NCI-H774 (cell line): ENCODE data around the gene CELSR3.

ENCODE experiments used
- DNase-seq: peaks from one replicate; lab custom pipeline; 2025; lab: John Stamatoyannopoulos, UW

Gene CELSR3, protein sequence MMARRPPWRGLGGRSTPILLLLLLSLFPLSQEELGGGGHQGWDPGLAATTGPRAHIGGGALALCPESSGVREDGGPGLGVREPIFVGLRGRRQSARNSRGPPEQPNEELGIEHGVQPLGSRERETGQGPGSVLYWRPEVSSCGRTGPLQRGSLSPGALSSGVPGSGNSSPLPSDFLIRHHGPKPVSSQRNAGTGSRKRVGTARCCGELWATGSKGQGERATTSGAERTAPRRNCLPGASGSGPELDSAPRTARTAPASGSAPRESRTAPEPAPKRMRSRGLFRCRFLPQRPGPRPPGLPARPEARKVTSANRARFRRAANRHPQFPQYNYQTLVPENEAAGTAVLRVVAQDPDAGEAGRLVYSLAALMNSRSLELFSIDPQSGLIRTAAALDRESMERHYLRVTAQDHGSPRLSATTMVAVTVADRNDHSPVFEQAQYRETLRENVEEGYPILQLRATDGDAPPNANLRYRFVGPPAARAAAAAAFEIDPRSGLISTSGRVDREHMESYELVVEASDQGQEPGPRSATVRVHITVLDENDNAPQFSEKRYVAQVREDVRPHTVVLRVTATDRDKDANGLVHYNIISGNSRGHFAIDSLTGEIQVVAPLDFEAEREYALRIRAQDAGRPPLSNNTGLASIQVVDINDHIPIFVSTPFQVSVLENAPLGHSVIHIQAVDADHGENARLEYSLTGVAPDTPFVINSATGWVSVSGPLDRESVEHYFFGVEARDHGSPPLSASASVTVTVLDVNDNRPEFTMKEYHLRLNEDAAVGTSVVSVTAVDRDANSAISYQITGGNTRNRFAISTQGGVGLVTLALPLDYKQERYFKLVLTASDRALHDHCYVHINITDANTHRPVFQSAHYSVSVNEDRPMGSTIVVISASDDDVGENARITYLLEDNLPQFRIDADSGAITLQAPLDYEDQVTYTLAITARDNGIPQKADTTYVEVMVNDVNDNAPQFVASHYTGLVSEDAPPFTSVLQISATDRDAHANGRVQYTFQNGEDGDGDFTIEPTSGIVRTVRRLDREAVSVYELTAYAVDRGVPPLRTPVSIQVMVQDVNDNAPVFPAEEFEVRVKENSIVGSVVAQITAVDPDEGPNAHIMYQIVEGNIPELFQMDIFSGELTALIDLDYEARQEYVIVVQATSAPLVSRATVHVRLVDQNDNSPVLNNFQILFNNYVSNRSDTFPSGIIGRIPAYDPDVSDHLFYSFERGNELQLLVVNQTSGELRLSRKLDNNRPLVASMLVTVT (N-terminal part only)

DNA sequence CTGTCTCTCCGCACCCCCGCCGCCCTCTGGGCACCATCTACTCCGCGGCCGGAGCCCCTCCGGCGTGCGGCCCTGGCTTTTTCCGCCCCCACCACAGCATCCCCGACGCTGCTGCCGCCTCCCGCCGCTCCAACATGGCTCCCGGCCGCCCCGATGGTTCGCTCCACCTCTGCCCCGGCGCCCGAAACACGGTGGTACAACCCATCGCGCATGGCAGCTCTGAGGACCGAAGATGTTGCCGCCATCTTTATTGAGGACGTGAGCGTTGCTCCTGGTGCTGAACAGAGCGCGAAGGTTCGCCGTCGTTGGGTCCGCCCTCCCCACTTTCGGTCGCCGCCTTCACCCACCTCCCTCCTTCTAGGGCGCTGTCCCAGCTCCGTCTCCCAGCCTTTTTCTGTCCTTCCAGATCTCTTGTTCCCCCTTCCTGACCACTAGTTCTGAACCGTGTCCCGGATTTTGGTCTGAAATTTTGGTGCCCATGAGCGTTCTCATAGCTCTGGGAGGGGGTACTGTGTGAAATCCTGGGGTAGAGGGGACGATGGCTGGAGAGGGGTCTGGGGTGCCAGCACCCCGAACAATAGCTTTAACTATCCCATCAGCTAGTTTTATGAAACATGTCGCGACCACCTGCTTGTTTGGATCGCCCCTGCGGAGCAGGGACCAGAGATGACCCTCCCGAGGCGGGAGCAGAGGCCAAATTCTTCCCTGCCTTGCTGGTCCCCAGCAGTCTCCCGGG, at the start of gene CELSR3:
Gene CELSR3 (minus strand): TSS at position 134 of the 736 bp plus-strand sequence. CDS start 252 bp downstream, outside the sequence.
- DNase-seq = peak; percentile 70

DNA sequence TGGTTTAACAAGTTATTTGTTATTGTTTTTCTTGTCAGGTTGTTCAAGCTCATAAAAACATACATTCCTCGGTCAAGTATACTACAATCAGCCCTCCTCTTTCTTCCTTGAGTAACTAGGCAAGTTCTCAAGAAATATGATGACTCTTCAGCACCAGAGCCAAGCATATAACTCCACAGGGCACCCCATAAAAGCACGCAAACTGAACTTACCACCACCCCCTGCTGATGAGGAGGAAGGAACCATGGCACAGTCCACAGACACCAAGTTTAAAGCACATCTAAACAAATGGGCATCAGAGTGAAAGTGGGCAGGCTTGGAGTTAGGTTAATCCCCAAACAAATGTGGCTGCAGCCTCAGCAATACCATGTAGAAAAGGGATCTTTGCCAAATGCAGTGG, 49.0 kb upstream of the CELSR3 start:
- DNase-seq = no peak

DNA sequence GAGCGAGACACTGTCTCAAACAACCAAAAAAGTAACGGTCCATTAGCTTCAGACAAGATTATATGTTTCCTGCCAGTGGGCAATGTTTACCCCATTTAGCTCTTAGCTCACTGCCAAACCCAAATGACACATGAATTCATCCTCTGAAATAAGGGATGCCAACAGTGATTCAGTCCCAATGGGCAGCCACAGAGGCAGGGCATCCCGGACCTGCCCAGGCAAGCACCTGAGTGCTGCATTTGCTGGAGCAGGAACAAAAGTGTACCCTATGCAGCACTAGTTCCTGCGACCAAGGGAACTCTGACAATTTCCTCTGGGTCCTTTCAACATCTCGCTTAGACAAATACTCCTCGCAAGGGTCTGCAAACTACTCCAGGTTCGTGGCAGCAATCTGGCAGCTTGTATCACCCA, 46.4 kb upstream of the CELSR3 start:
- DNase-seq = no peak

DNA sequence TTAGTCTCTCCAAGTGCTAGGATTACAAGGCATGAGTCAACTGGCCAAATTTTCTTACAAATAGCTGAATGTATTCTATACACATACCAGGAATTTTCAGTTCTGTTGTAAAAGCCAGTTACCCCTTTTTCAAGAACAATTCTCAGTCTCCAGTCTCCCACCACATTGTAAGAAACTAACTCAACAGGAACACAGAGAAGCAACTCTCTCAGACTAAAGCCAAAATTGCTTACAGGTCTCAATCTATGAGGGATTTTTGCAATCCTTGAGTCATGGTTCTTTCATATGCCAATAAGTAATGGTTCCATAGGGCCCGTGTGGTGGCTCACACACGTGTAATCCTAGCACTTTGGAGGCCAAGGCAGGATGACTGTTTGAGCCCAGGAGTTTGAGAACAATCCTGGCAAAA, 45.8 kb upstream of the CELSR3 start:
- DNase-seq = no peak

DNA sequence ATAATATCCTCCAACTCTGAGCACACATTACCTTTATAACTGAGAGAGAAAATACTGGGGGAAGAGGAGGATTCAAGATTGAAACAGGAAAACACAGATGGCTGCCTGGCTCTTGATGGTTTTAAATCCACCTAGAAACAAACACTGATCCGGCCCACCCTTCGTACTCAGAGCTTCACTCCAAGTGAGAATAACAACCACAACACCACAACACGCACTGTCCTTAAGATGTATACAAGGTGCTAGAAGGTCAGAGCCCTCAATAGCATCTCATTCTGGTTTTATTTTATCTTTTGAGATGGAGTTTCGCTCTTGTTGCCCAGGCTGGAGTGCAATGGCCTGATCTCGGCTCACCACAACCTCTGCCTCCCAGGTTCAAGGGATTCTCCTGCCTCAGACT, 44.5 kb upstream of the CELSR3 start:
- no peak for DNase-seq

DNA sequence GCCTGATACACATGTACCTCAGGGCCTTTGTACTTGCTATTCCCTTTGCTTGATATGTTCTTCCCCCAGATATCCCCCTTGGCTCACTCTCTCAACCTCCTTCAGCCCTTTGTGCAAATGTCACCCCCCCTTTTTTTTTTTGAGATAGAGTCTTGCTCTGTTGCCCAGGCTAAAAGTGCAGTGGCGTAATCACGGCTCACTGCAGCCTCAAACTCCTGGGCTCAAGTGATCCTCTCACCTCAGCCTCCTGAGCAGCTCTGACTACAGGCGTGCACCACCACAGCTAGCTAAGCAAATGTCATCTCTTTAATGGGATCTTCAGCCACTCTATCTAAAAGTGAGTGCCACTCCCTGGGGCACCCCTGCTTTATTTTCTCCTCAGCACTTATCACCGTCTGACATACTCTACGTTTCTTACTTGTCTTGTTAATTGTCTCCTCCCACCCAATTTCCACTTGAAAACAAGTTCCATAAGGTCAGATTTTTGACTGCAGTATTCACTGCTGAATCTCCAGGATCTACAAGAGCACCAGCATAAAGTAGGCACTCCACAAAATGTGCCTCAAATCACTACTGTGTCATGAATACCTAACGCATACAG, 39.7 kb upstream of the CELSR3 start:
- DNase-seq = no peak

DNA sequence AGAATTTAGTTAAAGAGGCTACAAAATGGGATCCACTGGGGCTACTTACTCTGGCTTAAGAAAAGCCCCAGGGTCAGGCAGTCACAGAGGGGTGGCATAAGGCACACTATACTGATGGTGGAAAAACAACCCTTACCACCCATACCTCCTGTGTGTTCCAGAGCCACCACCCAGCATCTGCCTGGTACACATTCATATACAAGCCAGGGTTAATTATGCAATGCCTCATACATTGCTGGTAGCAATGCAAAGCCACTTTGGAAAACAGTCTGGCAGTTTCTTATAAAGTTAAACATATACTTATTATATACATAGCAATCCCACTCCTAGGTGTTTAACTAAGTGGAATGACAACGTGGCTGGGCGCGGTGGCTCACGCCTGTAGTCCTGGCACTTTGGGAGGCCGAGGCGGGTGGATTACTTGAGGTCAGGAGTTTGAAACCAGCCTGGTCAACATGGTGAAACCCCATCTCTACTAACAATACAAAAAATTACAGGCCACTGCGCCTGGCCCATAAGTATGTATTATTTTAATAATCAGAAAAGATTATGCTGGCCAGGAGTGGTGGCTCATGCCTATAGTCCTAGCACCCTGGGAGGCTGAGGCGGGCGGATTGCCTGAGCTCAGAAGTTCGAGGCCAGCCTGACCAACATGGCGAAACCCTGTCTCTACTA, 38.2 kb upstream of the CELSR3 start:
- no peak for DNase-seq

DNA sequence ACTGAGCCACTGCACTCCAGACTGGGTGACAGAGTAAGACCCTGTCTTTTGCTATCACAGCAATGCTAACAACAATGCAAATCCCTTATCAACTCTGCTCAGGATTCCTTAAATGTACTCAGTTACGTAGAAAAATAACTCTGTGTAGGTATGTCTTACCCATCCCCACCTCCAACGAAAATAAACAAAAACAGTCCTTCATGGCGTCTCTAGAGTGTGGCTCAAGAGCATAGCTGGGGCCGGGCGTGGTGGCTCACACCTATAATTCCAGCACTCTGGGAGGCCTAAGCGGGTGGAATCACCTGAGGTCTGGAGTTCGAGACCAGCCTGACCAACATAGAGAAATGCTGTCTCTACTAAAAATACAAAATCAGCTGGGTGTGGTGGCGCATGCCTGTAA, 36.2 kb upstream of the CELSR3 start:
- no peak for DNase-seq

DNA sequence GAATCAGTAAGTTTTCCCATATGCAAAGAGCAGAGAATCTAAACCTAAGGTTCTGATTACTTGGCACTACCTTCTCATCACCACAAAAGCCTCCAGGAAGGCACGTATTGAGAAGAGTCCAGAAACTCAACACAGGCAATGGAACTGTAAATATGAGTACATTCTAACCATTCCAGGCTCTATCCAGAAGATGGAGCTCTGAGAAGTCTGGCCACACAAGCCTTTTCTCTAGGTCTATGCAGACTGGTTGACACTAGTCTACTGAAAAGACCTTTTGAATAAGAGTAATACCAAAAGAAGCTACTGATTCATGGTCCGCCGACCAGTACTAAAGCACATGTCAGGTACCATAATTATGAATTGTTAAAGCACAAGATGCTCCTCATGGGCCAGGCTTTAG, 35.3 kb upstream of the CELSR3 start:
- no peak for DNase-seq

DNA sequence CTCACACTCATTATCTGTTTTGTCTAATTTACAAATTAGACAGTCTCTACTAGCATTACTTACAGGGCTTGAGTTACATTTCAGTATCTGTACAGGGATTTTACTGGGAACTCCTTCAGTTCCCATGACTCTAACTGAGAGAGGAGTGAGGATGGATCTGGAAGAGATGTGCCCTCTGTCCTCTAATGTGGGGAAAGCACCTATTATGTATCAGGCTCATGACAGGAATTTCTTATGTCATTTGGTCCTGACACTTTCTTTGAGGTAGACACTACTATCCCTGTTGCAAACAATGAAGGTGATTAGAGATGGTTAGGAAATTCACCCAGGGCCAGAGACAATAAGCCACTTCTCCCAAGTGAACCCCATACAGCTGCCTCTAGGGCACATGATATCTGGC, 33.9 kb upstream of the CELSR3 start:
- no peak for DNase-seq

DNA sequence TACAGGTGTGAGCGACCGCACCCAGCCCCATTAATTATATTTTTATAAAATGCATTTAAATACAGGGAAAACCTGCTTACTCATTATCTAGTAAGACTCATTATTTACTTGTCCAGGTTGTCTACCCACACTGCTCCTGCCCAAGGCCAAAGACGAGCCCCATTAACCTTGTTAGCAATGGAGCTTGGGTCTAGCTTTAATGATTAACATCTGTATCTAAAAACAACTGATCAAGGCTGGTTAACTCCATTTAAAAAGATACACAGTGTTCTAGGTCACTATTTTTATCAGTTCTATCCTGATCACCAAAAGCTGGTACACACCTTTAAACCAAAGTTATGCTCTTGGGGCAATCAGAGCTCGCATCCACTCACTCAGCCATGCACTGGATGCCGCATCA, 33.5 kb upstream of the CELSR3 start:
- no peak for DNase-seq

DNA sequence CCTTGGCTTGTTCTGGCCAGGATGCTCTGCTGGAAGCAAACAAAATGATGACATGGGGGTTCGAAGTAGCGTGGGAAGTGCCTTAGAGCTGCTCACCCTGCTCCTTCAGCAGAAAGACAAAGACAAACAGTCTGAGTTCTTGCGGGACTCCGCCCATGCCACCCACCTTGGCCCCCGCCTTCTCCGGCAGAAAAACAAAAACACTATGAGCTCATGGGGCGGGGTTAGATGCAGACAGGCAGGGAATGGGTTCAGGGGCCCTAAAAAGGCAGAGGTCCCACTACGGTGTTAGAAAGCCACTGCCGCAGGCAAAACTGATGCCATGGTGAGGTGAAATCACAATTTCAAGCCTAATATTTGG, 32.7 kb upstream of the CELSR3 start:
- no peak for DNase-seq

DNA sequence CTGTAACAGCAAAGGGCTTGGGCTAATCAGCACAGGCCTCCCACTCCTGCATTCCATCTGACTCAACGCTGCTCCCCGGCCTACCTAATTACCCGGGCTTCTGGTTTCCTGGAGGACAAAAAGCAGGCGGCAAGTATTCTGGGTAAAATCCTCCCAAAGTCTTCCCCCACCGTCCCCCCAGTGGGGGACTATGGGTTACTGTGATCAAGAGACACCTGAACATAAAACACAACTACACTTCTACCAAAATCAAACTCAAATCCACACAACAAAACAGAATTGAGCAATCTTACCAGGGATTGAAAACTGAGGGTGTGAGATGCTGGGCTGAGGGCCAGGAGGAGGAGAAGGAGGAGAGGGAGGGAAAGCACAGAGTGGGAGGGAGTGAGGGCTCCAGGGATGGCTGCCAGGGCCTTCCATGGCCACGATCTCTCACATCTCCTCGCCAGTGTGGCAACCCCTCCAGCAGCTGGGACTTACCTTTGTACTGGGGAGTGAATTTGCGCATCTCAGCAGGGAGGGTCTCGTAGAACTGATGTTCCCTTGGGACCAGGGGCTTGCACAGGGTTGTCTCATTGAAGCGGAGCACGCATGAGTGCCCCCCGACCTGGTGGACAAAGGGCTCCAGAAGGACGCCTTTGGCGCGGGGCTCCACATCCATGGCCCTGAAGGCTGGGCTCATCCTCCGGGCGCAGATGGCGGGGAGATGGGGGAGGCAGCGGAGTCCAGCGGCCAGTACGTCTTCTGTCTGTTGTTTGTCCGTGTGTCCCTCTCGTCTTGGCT, 32.1 kb upstream of the CELSR3 start:
- DNase-seq = no peak

DNA sequence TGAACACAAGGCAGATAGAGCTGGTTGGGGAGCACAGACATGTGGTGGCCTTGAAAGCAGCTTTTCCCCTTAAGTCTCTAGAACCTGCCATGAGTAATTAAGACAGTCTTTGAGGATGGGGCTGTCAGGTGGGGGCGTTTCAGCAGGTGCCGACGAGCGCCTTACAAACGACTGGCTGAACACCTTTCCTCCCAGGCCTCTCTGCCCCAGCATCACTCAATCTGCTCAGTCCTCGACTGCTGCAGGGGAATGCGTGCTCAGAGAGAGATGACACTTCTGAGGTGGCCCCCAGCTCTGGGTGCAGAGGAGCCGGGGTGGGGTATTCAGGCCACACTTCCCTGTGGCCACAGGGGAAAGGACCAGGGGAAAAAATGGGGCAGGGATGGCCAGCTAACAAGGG, 31.1 kb upstream of the CELSR3 start:
- no peak for DNase-seq

DNA sequence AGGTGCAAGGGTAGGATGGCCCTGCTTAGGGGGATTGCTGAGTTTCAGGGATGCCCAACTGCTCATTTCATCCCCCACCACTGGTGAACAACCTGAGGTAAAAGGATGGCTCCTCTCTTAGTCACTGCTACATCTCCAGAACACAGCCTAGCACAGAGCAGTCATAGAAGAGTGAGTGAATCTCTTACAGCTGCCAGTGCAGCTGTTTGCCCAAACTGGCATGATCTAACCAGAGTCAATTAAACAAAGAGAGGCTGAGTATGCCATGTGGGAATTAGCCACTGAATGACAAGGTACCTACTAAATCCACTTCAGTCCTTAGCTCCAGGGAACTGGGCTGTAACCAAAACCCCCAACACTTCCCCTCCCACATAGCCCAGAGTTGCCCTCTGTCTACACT, 29.9 kb upstream of the CELSR3 start:
- DNase-seq = no peak

DNA sequence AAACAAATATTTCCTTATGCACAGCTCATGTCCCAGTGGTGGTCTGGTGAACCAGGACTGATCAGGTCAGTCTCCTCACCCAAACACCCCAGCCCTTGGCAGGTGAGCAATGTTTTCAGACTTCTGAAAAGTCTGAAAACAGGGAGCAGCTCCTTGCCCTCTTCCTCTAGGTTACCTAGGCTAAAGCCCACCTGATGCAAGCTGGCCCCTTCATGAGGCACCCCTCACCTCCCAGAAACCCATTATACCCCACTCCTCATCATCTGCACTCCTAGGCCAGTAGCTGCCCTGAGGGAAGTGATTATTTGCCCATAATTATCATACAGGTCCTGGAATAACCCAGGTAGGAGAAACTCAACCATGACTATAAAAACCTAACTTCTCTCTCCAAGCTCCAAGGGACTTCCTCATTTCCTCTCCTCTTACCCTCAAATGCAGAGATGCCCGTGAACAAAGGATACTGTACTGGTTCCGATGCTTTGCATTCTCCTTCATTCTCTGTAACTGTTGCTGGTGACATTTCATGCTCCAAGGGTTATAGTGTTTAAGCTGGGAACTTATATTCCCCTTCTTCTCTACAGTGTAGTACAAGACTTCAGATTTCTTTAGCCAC, 28.3 kb upstream of the CELSR3 start:
- DNase-seq = no peak

DNA sequence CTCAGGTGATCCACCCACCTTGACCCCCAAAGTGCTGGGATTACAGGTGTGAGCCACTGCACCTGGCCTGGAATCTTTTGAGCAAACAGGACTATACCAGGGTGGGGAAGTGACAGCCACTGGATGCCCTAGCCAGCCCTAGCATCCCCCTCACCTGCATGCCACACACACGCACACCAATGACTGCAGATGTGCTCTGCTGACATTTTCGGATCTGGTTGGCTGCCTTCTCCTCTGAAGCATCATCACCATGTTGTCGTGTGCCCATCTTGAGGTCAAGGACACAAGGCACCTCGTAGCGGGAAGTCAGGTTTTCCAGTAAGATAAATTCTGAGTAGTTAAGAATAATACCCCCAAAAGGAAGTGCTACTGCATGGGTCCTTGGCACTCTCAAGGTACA, 26.7 kb upstream of the CELSR3 start:
- DNase-seq = no peak

DNA sequence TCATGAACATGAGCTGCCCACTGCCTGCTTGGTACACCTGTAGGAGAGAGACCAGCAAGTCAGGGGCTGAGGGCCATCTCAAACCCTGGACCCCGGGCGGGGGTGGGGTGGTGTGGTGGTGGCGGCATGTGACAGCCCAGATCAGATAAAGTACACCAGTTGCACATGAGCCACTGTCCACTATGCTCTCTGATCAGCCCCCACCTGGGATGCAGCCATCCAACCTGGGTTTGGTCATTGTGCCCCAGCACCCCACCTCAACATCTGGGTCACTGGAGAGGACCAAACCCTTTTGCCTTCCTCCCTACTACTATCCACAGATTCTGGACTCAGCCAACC, 26.0 kb upstream of the CELSR3 start:
- no peak for DNase-seq

DNA sequence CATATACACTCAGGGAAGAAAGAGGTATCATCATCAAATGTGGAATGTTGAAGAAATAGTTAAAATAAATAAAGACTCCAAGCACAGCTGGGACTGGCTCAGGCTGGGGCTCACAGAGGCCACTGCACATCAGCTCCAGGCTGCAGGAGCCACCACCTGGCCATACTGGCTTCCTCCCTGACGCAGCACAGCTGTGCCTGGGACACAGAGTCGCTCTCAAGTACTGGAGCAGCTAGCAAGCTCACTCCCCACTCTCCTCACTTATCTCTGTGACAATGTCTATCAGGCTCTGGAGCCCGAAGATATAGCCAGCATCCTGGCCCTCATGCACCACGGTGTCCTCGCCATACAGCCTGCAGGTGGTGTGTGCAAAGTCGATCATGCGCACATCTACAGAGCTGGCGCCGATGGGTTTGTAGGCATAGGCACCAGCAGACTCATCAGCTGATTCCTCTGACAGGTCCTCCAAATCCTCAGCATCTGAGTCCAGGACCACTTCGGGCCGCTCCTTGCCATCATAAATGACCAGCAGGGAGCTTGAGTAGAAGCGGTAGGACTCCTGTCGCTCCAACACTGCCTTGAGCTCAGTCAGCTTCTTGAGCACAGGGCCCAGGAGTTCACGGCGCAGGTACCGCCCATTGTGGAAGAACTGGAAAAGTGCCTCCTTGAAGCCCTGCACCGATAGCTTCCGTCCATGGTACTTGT, 25.5 kb upstream of the CELSR3 start:
- DNase-seq = no peak
